Naive thymus-derived CD4-positive, alpha-beta T cell (primary cell): ENCODE results near the gene MICAL2. TPM values are rescaled to one million over a fixed set of nuclear protein-coding genes. Genes with fewer than 3 reads are reported as not detected.

ENCODE experiments used
- ATAC-seq: fragments of 150-1000 bp; cut with Tn5 transposase; 2 replicates; pipeline ENCODE4 v1.10.0; 2021; ENCODE audit warnings: mild to moderate bottlenecking, moderate library complexity
- CTCF ChIA-PET: fragments of 350-600 bp; sonication (Branson Sonifier 250); formaldehyde crosslinking; loops from one replicate; lab custom pipeline; 2021; ENCODE audit warnings: antibody characterized with exemption; lab: Charles Lee
- POLR2A ChIA-PET: fragments of 350-600 bp; sonication (Branson Sonifier 250); formaldehyde crosslinking; loops from one replicate; lab custom pipeline; 2021; ENCODE audit warnings: antibody characterized with exemption, inconsistent platforms; lab: Charles Lee
- DNase-seq, 9 donors: peaks; one replicate each; pipeline versions ENCODE4 v3.0.0 to v3.0.0-alpha.2; 2020 to 2022; ENCODE audit warnings: mixed read lengths in 1 of 9
- H3K27ac ChIP-seq: one replicate; pipeline ENCODE4 v1.7.0; 2013; ENCODE audit warnings: mild to moderate bottlenecking, low read depth, low read length, moderate library complexity
- H3K27me3 ChIP-seq, 2 donors: one replicate each; pipeline ENCODE4 v1.7.0; 2013; ENCODE audit warnings: low read length in 2 of 2, mild to moderate bottlenecking in 2 of 2, moderate library complexity in 2 of 2; ENCODE audit not compliant: control insufficient read depth in 2 of 2, insufficient read depth in 2 of 2
- H3K36me3 ChIP-seq, 3 experiments: 1 replicate in 2 of 3; 2 replicates in 1 of 3; pipeline ENCODE4 v1.7.0; 2013; ENCODE audit warnings: low read length in 3 of 3, mild to moderate bottlenecking in 3 of 3, moderate library complexity in 1 of 3; ENCODE audit not compliant: insufficient read depth in 3 of 3, control insufficient read depth in 2 of 3
- H3K4me1 ChIP-seq, 2 donors: one replicate each; pipeline ENCODE4 v1.7.0; 2013; ENCODE audit warnings: low read length in 2 of 2, mild to moderate bottlenecking in 2 of 2, moderate library complexity in 1 of 2; ENCODE audit not compliant: control insufficient read depth in 2 of 2, insufficient read depth in 2 of 2
- H3K4me3 ChIP-seq: 2 replicates; pipeline ENCODE4 v1.7.0; 2013; ENCODE audit warnings: mild to moderate bottlenecking, low read length
- H3K9me3 ChIP-seq, 3 experiments: 1 replicate in 2 of 3; 2 replicates in 1 of 3; pipeline ENCODE4 v1.7.0; 2013; ENCODE audit warnings: low read length in 3 of 3; ENCODE audit not compliant: control insufficient read depth in 2 of 3
- H3K27ac Mint-ChIP-seq, 9 donors: one replicate each; pipeline ENCODE4 v1.8.0; 2020 to 2022; ENCODE audit warnings: mixed read lengths in 9 of 9, mild to moderate bottlenecking in 8 of 9, moderate library complexity in 5 of 9, inconsistent platforms in 2 of 9
- H3K27me3 Mint-ChIP-seq, 5 donors: one replicate each; pipeline ENCODE4 v1.8.0; 2021 to 2022; ENCODE audit warnings: mixed read lengths in 5 of 5, mild to moderate bottlenecking in 1 of 5
- H3K36me3 Mint-ChIP-seq, 5 donors: one replicate each; pipeline ENCODE4 v1.8.0; 2020 to 2022; ENCODE audit warnings: mixed read lengths in 5 of 5, mild to moderate bottlenecking in 3 of 5, inconsistent platforms in 1 of 5
- H3K4me1 Mint-ChIP-seq, 7 donors: one replicate each; pipeline ENCODE4 v1.8.0; 2020 to 2022; ENCODE audit warnings: mixed read lengths in 7 of 7, mild to moderate bottlenecking in 3 of 7, inconsistent platforms in 1 of 7
- H3K4me3 Mint-ChIP-seq, 10 donors: one replicate each; pipeline ENCODE4 v1.8.0; 2020 to 2022; ENCODE audit warnings: mild to moderate bottlenecking in 10 of 10, mixed read lengths in 10 of 10, moderate library complexity in 6 of 10, inconsistent platforms in 2 of 10
- H3K9me3 Mint-ChIP-seq, 11 donors: one replicate each; pipeline ENCODE4 v1.8.0; 2020 to 2022; ENCODE audit warnings: mixed read lengths in 11 of 11, mild to moderate bottlenecking in 4 of 11, inconsistent platforms in 1 of 11, moderate library complexity in 1 of 11
- intact Hi-C, 2 donors: fragments of 100-400 bp; cut with micrococcal nuclease; formaldehyde crosslinking; loops; one replicate each; pipeline ENCODE4 v1.15.1; 2023
- polyA plus RNA-seq, 2 donors: library from polyadenylated mRNA; unstranded; fragments of 300-500 nt; fragmentation: Illumina TruSeq; gene quantifications; one replicate each; pipeline ENCODE4 v1.2.3, GENCODE V29; 2021
- total RNA-seq, 6 experiments: library from RNA in 5 of 6; stranded (reverse) in 5 of 6; gene quantifications; 1 replicate in 5 of 6; 2 replicates in 1 of 6; pipeline ENCODE4 v1.2.3 and lab custom pipeline; 2021 to 2026

The MICAL2 gene
- total and polyA plus RNA-seq, 7 experiments from 2014 or later: 1.1 to 112 (median 7.6) TPM

DNA sequence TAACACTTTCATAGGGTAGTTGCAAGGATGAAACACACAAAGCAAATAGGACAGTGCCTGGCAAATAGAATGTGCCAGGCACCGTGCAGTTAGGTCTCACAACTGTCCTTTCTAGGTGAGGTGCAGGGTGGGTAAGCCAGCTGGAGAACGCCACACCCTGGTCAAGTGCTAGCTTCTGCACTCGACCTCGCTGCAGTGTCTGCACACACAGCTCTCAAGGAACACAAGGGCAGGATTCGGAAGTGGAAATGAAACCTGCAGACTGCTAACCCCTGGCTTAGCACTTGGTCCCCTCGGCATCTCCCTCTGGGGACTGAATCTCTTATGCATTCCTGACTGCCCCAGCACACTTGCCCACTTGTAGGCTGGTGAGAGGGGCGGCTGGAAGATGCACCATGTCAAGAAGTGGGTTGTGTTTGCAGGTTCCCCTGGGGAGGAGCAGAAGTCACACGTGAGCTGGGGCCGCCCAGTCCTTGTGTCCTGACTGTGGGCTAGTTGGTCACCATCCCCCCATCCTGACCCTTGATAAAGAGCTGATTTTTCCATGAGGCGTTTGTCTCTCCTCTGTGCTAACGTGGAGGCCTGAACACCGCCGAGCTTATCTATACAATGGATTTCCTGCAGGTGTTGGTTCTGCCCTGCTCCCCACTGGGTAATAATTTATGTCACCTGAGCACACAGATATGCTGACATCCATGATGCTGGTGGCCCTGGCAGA, 89.0 kb downstream of the MICAL2 start:
- intact Hi-C loops: loop anchor here (5.0 to 10.0 kb wide), 2 partner anchors 57 to 355 kb away; partner anchors contain the start of gene USP47 (in 1 of the 2)
- no peaks in the 10 kb centered on the region for H3K9me3 ChIP-seq

DNA sequence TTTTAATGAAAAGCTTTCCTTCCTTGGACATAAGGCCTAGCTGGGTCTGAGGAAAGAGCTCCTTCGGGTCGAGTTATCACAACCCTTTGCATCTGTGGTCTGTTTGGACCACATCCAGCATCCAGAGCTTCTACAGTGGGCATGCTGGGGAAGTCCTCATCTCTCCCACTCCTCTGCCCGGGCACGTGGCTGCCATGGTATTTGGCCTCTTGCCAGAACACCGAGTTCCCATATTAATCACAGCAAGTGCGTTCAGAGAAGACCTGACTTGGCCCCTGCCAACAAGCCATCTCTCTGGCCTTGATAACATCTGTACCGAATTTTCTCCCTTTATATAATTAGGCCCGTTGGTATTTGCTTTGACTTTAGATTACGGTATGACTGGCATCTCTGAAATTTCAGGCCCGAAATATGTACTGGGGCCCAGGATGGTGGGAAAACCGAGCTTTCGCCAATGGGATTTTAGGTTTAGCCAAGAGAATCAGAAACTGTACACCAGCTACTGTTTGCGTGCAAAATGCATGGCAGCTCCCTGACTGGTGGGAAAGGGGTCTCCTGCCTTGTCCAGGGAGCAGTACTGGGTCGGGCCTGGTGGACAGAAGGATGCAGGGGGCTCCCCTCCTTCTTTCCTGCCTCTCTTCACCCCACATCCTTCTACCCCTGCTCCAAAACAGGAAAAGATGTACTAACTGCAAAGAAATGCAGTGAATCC, 90.0 kb downstream of the MICAL2 start:
- ChIA-PET CTCF (interaction anchor here (1.4 kb wide), 1 partner anchor 38 kb away, joined by 3 read pairs; no protein-coding TSS in a partner anchor), POLR2A (interaction anchor here (0.7 kb wide), 1 partner anchor 14 kb away, joined by 3 read pairs; no protein-coding TSS in a partner anchor)
- no peak for DNase-seq
- Histone ChIP-seq H3K27ac (no peak overlapping the region), H3K4me1 (peaks cover 35 to 46% of the 10 kb centered on the region in 2 donors), H3K4me3 (no peak overlapping the region), H3K27me3 (no peaks in the 10 kb centered on the region), H3K36me3 (no peaks in the 10 kb centered on the region), H3K9me3 (no peaks in the 10 kb centered on the region)
- peaks cover 0 to 2% (median 0%) of the 10 kb centered on the region in 11 donors for H3K9me3 Mint-ChIP-seq
- no peaks in the 10 kb centered on the region for H3K27me3 Mint-ChIP-seq
- peaks cover 36 to 60% (median 50%) of the 10 kb centered on the region in 7 donors for H3K4me1 Mint-ChIP-seq
- no peak for ATAC-seq
- H3K4me3 Mint-ChIP-seq: peak overlapping the region in 1 of 10 donors; percentile 9
- peaks cover 0 to 39% (median 8%) of the 10 kb centered on the region in 5 donors for H3K36me3 Mint-ChIP-seq
- intact Hi-C loops: no loop called here
- H3K27ac Mint-ChIP-seq: peak overlapping the region in 2 of 9 donors; percentile 26 to 52

More for the DNA sequence above, 89.0 kb downstream of the MICAL2 start:
- H3K4me3 Mint-ChIP-seq: peak overlapping the region in 9 of 10 donors; percentile 13 to 92 (median 51)
- H3K27me3 ChIP-seq: no peaks in the 10 kb centered on the region
- H3K27ac Mint-ChIP-seq: peak overlapping the region; percentile 34 to 97 (median 64)
- H3K27me3 Mint-ChIP-seq: no peaks in the 10 kb centered on the region
- H3K4me1 Mint-ChIP-seq: peaks cover 43 to 66% (median 58%) of the 10 kb centered on the region in 7 donors
- CTCF ChIA-PET: interaction anchor here (0.8 to 1.4 kb wide), 2 partner anchors 9 to 39 kb away, joined by 3 read pairs; no protein-coding TSS in a partner anchor
- H3K9me3 Mint-ChIP-seq: peaks cover 0 to 2% (median 0%) of the 10 kb centered on the region in 11 donors
- no peak overlapping the region for H3K4me3 ChIP-seq
- POLR2A ChIA-PET: interaction anchor here (0.7 kb wide), 1 partner anchor 15 kb away, joined by 3 read pairs; no protein-coding TSS in a partner anchor
- H3K4me1 ChIP-seq: peaks cover 40 to 52% of the 10 kb centered on the region in 2 donors
- no peak for DNase-seq
- H3K36me3 Mint-ChIP-seq: peaks cover 0 to 28% (median under 1%) of the 10 kb centered on the region in 5 donors
- no peak overlapping the region for H3K27ac ChIP-seq
- ATAC-seq: no peak
- no peaks in the 10 kb centered on the region for H3K36me3 ChIP-seq

DNA sequence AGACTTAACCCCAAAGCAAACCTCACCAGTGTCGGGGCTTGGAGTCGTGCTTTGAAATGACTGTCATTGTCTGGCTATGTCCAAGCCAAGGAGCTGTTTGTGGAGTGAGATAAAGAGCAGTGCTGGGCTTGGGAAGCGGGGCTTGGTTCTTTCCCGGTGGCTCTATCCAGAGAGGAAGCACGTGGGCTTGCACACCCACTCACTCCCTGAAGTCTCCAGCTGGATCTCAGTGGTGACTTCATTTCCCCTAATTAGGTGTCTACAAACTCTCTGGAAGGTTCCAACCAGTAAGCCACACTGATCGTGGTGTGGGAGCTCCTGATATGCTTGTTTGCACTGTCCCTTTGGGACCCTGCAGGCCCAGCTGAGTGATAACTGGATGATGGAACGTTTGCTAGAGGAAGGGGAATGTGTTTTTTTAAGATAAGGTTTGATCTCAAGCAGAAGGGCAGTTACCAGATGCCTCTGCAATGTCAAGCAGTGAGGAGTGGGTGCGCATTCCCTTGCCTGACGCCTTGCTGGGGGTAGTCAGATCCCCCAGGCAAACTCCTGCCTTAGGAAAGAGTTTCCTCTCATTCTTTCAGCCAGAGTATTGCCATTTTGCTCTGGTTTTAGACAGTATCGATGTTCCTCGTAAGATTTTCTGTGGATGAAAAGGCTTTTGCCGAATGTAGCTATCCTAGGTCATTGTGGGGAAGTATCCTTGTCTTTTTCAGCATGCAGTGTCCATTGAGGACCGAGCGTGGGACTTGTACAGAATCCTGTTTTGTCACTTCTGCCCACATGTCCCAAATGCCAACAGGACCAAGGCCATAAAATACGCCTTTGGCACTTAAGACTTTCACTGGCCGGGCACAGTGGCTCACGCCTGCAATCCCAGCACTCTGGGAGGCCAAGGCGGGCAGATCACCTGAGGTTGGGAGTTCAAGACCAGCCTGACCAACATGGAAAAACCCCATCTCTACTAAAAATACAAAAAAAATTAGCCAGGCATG, 90.9 kb downstream of the MICAL2 start:
- intact Hi-C loops: no loop called here
- H3K4me1 Mint-ChIP-seq: peaks cover 29 to 57% (median 42%) of the 10 kb centered on the region in 7 donors
- peaks cover 0 to 2% (median 0%) of the 10 kb centered on the region in 11 donors for H3K9me3 Mint-ChIP-seq
- Histone ChIP-seq H3K9me3 (no peaks in the 10 kb centered on the region), H3K27me3 (no peaks in the 10 kb centered on the region), H3K4me1 (peaks cover 35 to 40% of the 10 kb centered on the region in 2 donors), H3K27ac (no peak overlapping the region), H3K4me3 (no peak overlapping the region), H3K36me3 (no peaks in the 10 kb centered on the region)
- ChIA-PET CTCF (no interaction called here), POLR2A (no interaction called here)
- H3K27me3 Mint-ChIP-seq: no peaks in the 10 kb centered on the region
- H3K4me3 Mint-ChIP-seq: peak overlapping the region in 1 of 10 donors; percentile 9
- no peak for DNase-seq
- ATAC-seq: no peak
- H3K36me3 Mint-ChIP-seq: peaks cover 0 to 41% (median 8%) of the 10 kb centered on the region in 5 donors
- H3K27ac Mint-ChIP-seq: peak overlapping the region in 2 of 9 donors; percentile 26 to 52

DNA sequence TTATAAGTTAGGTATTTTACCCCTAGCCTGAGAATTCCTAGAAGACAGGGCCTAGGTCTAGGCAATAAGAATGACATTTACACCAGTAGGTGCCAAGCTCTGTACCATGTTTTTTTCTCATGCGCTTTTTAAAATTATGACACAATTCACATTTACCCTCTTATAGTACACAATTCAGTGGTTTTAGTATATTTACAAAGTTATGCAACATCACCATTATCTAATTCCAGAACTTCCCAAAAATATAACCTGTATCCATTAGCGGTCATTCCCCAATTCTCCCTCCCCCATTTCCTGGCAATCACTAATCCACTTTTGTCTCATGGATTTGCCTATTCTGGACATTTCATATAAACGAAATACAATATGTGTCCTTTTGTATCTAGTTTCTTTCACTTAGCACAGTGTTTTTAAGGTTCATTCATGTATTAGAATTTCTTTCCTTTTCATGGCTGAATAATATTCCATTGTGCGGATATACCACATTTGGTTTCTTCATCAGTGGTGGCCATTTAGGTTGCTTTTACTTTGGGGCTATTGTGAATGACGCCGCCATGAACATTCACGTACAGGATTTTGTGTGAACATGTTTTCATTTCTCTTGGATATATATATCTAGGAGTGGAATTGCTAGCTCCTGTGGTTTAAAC, 92.4 kb downstream of the MICAL2 start:
- H3K4me3 ChIP-seq: no peak overlapping the region
- H3K36me3 Mint-ChIP-seq: peaks cover 0 to 48% (median 13%) of the 10 kb centered on the region in 5 donors
- H3K9me3 ChIP-seq: no peaks in the 10 kb centered on the region
- CTCF ChIA-PET: interaction anchor here (0.6 kb wide), 1 partner anchor 45 kb away, joined by 6 read pairs; no protein-coding TSS in a partner anchor
- H3K4me1 ChIP-seq: peaks cover 22 to 25% of the 10 kb centered on the region in 2 donors
- peaks cover 0 to 2% (median 0%) of the 10 kb centered on the region in 11 donors for H3K9me3 Mint-ChIP-seq
- POLR2A ChIA-PET: no interaction called here
- no peak for DNase-seq
- H3K27ac Mint-ChIP-seq: peak overlapping the region in 1 of 9 donors; percentile 59
- H3K4me1 Mint-ChIP-seq: peaks cover 15 to 54% (median 29%) of the 10 kb centered on the region in 7 donors
- no peak overlapping the region for H3K4me3 Mint-ChIP-seq
- H3K27me3 ChIP-seq: no peaks in the 10 kb centered on the region
- intact Hi-C loops: no loop called here
- no peaks in the 10 kb centered on the region for H3K27me3 Mint-ChIP-seq
- no peak overlapping the region for H3K27ac ChIP-seq
- no peaks in the 10 kb centered on the region for H3K36me3 ChIP-seq
- ATAC-seq: no peak

DNA sequence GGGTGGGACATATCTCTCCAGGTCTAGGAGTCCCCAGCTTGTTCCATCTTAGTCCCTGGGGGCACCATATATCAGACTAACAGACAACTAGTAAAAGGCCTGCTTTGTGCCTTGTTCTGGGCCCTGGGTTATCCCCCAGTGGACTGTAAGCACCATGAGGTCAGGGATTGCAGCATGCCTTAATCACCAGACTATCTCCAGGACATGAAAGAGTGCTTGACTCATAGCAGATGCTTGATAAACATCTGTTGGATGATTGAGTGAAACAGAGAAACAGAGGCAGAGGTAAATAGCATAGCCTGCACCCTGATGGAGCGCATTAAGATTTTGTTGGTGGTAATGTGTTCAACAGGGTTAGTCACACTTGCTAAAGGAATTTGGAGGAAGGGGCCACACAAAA, 94.1 kb downstream of the MICAL2 start:
- POLR2A ChIA-PET: no interaction called here
- ATAC-seq: no peak
- DNase-seq: no peak
- H3K4me1 Mint-ChIP-seq: peaks cover 0 to 44% (median 15%) of the 10 kb centered on the region in 7 donors
- peaks cover 0 to 11% (median 0%) of the 10 kb centered on the region in 3 experiments for H3K36me3 ChIP-seq
- H3K27ac Mint-ChIP-seq: no peak overlapping the region
- no peaks in the 10 kb centered on the region for H3K27me3 ChIP-seq
- H3K36me3 Mint-ChIP-seq: peaks cover 8 to 61% (median 22%) of the 10 kb centered on the region in 5 donors
- H3K9me3 ChIP-seq: no peaks in the 10 kb centered on the region
- H3K9me3 Mint-ChIP-seq: peaks cover 0 to 2% (median 0%) of the 10 kb centered on the region in 11 donors
- H3K27me3 Mint-ChIP-seq: no peaks in the 10 kb centered on the region
- no peak overlapping the region for H3K27ac ChIP-seq
- intact Hi-C loops: no loop called here
- no peak overlapping the region for H3K4me3 ChIP-seq
- H3K4me3 Mint-ChIP-seq: no peak overlapping the region
- H3K4me1 ChIP-seq: peaks cover 6 to 9% of the 10 kb centered on the region in 2 donors
- CTCF ChIA-PET: no interaction called here
